GM12878 (cell line): ENCODE measurements around the gene EBLN1. TPM values are rescaled to one million over a fixed set of nuclear protein-coding genes. Genes with fewer than 3 reads are reported as not detected.
A peak's percentile ranks its signal among the peaks of the same experiment; 100 is the strongest.

ENCODE experiments used
- ATAC-seq: fragments of 200-7000 bp; cut with Tn5 transposase; 3 replicates; pipeline ENCODE4 v1.9.1; 2020; ENCODE audit warnings: mild to moderate bottlenecking, moderate library complexity
- BruUV-seq: library from RNA; stranded (reverse); fragments of 400-500 nt; replicated peaks from 2 replicates; lab custom pipeline; 2021; lab: Mats Ljungman, UMichigan
- CTCF ChIA-PET: fragments of 300-600 bp; sonication (Branson Sonifier 250); formaldehyde crosslinking; extraction: SDS; loops from one replicate; lab custom pipeline; 2021; ENCODE audit warnings: inconsistent platforms; lab: Yijun Ruan, JAX
- POLR2A ChIA-PET: fragments of 350-600 bp; formaldehyde crosslinking; extraction: SDS; loops from one replicate; lab custom pipeline; 2021; ENCODE audit warnings: inconsistent platforms; lab: Charles Lee
- RAD21 ChIA-PET: fragments of 300-600 bp; sonication (Branson Sonifier 250); formaldehyde crosslinking; loops from one replicate; lab custom pipeline; 2023; ENCODE audit warnings: antibody characterized with exemption; ENCODE audit not compliant: unreplicated experiment; lab: Charles Lee
- SMC1A ChIA-PET: fragments of 300-600 bp; sonication (Branson Sonifier 250); formaldehyde crosslinking; loops from one replicate; lab custom pipeline; 2023; ENCODE audit not compliant: unreplicated experiment, uncharacterized antibody; lab: Charles Lee
- DNase-seq: peaks from one replicate; pipeline ENCODE4 v3.0.0-alpha.2; 2011; ENCODE audit warnings: low read depth, low spot score
- FAIRE-seq: peaks from 3 replicates; lab custom pipeline; 2011; peaks lifted over from hg19 to GRCh38; lab: Jason Lieb, UNC
- H2AFZ ChIP-seq: 2 replicates; pipeline ENCODE4 v1.6.0; 2011; ENCODE audit warnings: low read depth, low read length, control low read depth; ENCODE audit not compliant: control insufficient read depth
- H3K27ac ChIP-seq: 2 replicates; pipeline ENCODE4 v1.5.1; 2011; ENCODE audit warnings: control low read depth; ENCODE audit not compliant: control insufficient read depth, insufficient read depth
- H3K27me3 ChIP-seq, 2 experiments: replicated peaks in 1 of 2; 2 replicates each; pipeline versions ENCODE4 v1.6.0 to v1.6.1; 2011; ENCODE audit warnings: low read length in 1 of 2; ENCODE audit not compliant: control insufficient read depth in 2 of 2, insufficient read depth in 2 of 2
- H3K36me3 ChIP-seq, 2 experiments: 2 replicates each; pipeline ENCODE4 v1.5.1; 2011; ENCODE audit warnings: low read length in 1 of 2; ENCODE audit not compliant: control insufficient read depth in 2 of 2, insufficient read depth in 2 of 2
- H3K4me1 ChIP-seq: 2 replicates; pipeline ENCODE4 v1.6.1; 2011; ENCODE audit warnings: mild to moderate bottlenecking, low read length, moderate library complexity, mixed read lengths; ENCODE audit not compliant: control insufficient read depth, insufficient read depth
- H3K4me2 ChIP-seq: 2 replicates; pipeline ENCODE4 v1.6.0; 2011; ENCODE audit warnings: control low read depth; ENCODE audit not compliant: control insufficient read depth, insufficient read depth
- H3K4me3 ChIP-seq: fragments of 200-600 bp; sonication (generic); 2 replicates; pipeline ENCODE4 v1.5.1; 2016
- H3K79me2 ChIP-seq: 2 replicates; pipeline ENCODE4 v1.6.0; 2011; ENCODE audit warnings: low read length; ENCODE audit not compliant: control insufficient read depth, insufficient read depth
- H3K9ac ChIP-seq: 2 replicates; pipeline ENCODE4 v1.8.0; 2011; ENCODE audit warnings: low read length, control low read depth, mixed read lengths; ENCODE audit not compliant: control insufficient read depth, insufficient read depth
- H3K9me3 ChIP-seq: replicated peaks from 3 replicates; pipeline ENCODE4 v1.5.1; 2011; ENCODE audit warnings: mild to moderate bottlenecking, low read length; ENCODE audit not compliant: control insufficient read depth, insufficient read depth
- H4K20me1 ChIP-seq: 2 replicates; pipeline ENCODE4 v1.6.0; 2011; ENCODE audit not compliant: control insufficient read depth, insufficient read depth
- CHD1 ChIP-seq: IDR thresholded peaks from 2 replicates; pipeline ENCODE4 v1.6.1; 2012; ENCODE audit warnings: low read depth, low read length, improper control_type of control experiment
- EED ChIP-seq: sonication (generic); IDR thresholded peaks from 2 replicates; pipeline ENCODE4 v1.6.1; 2016; ENCODE audit warnings: antibody characterized with exemption, low read depth
- ESRRA ChIP-seq: IDR thresholded peaks from 2 replicates; pipeline ENCODE4 v1.6.1; 2012; ENCODE audit warnings: mild to moderate bottlenecking, low read length, improper control_type of control experiment
- GABPA ChIP-seq: IDR thresholded peaks from 2 replicates; pipeline ENCODE4 v1.6.1; 2014; ENCODE audit warnings: antibody characterized with exemption, low read depth, mild to moderate bottlenecking, inconsistent platforms
- IKZF2 ChIP-seq, 2 experiments: fragments of 450-650 bp; IDR thresholded peaks; 2 replicates each; pipeline ENCODE4 v1.6.1; 2017; ENCODE audit warnings: mild to moderate bottlenecking in 2 of 2, moderate library complexity in 2 of 2
- JUNB ChIP-seq: IDR thresholded peaks from 2 replicates; pipeline ENCODE4 v1.6.1; 2016; ENCODE audit warnings: antibody characterized with exemption, mild to moderate bottlenecking
- MLLT1 ChIP-seq: fragments of 450-650 bp; IDR thresholded peaks from 2 replicates; pipeline ENCODE4 v1.6.1; 2016; ENCODE audit warnings: mild to moderate bottlenecking
- MTA2 ChIP-seq: fragments of 450-650 bp; IDR thresholded peaks from 2 replicates; pipeline ENCODE4 v1.6.1; 2016; ENCODE audit warnings: low read depth, mild to moderate bottlenecking, moderate library complexity
- NFYB ChIP-seq: IDR thresholded peaks from 2 replicates; pipeline ENCODE4 v1.6.1; 2011; ENCODE audit warnings: low read depth, mild to moderate bottlenecking, low read length, improper control_type of control experiment, moderate library complexity; ENCODE audit not compliant: insufficient read depth
- NR2C2 ChIP-seq: IDR thresholded peaks from 2 replicates; pipeline ENCODE4 v1.6.1; 2011; ENCODE audit warnings: borderline replicate concordance, low read depth; ENCODE audit not compliant: control insufficient read depth, insufficient read length
- NR2F1 ChIP-seq: fragments of 450-650 bp; conservative IDR thresholded peaks from 2 replicates; pipeline ENCODE4 v1.6.1; 2017; ENCODE audit warnings: mild to moderate bottlenecking
- PAX8 ChIP-seq: fragments of 450-650 bp; IDR thresholded peaks from 2 replicates; pipeline ENCODE4 v1.6.1; 2017; ENCODE audit warnings: mild to moderate bottlenecking, moderate library complexity
- POLR2A ChIP-seq: IDR thresholded peaks from 2 replicates; pipeline ENCODE4 v1.6.1; 2011; ENCODE audit warnings: low read depth, mild to moderate bottlenecking, low read length
- SUZ12 ChIP-seq: fragments of 200-600 bp; sonication (generic); IDR thresholded peaks from one replicate; pipeline ENCODE4 v1.6.1; 2018; ENCODE audit warnings: antibody characterized with exemption, mild to moderate bottlenecking; ENCODE audit not compliant: unreplicated experiment
- TAF1 ChIP-seq: IDR thresholded peaks from 2 replicates; pipeline ENCODE4 v1.6.1; 2011; ENCODE audit warnings: mild to moderate bottlenecking, low read depth, low read length, borderline replicate concordance
- ZNF217 ChIP-seq: fragments of 450-650 bp; IDR thresholded peaks from 2 replicates; pipeline ENCODE4 v1.6.1; 2017; ENCODE audit warnings: antibody characterized with exemption, mild to moderate bottlenecking
- ZNF24 ChIP-seq: fragments of 450-650 bp; IDR thresholded peaks from 2 replicates; pipeline ENCODE4 v1.6.1; 2017; ENCODE audit warnings: antibody characterized with exemption, mild to moderate bottlenecking
- ZNF592 ChIP-seq: fragments of 450-650 bp; IDR thresholded peaks from 2 replicates; pipeline ENCODE4 v1.6.1; 2017; ENCODE audit warnings: mild to moderate bottlenecking, moderate library complexity
- WGBS: methylation state at CpG from one replicate; pipeline ENCODE4 v1.1.6; 2016; ENCODE audit warnings: low lambda C conversion rate; ENCODE audit not compliant: insufficient replicate concordance, insufficient coverage; ENCODE audit errors: missing lambda C conversion rate; 5-methylcytosine and 5-hydroxymethylcytosine counted together
- in situ Hi-C: fragments of 300-500 bp; cut with MboI; formaldehyde crosslinking; loops from 9 replicates; pipeline ENCODE4 v1.14.3; 2018; ENCODE audit warnings: mixed read lengths
- intact Hi-C: fragments of 100-400 bp; cut with micrococcal nuclease; formaldehyde crosslinking; loops from one replicate; pipeline ENCODE4 v1.14.2; 2022; ENCODE audit not compliant: unreplicated experiment
- polyA plus RNA-seq, 11 experiments: library from polyadenylated mRNA; depleted of rRNA in 4 of 11; unstranded in 6 of 11; stranded (reverse) in 5 of 11; fragments of >200 nt; fragmentation: Nextera tagmentation in 4 of 11; fragmentation: Illumina TruSeq in 1 of 11; extraction: Ambion mirVana in 4 of 11; extraction: Trizol in 1 of 11; gene quantifications; 1 replicate in 1 of 11; 2 replicates in 10 of 11; pipeline versions ENCODE4 v1.2.1 to v1.2.3, GENCODE V29; 2011 to 2016; ENCODE audit warnings: inconsistent platforms in 2 of 11, missing spikeins in 2 of 11, low read depth in 1 of 11
- total RNA-seq, 4 experiments: library from RNA; depleted of rRNA in 3 of 4; stranded (reverse); fragments of >200 nt in 3 of 4; fragmentation: Illumina TruSeq in 1 of 4; extraction: Trizol in 1 of 4; gene quantifications; 2 replicates each; pipeline versions ENCODE4 v1.2.1 to v1.2.3, GENCODE V29; 2013 to 2021
- TF ChIP-seq, protein P1 (sequence below): IDR thresholded peaks from 2 replicates; pipeline ENCODE4 v1.6.1; 2012; ENCODE audit warnings: low read depth, low read length, improper control_type of control experiment

Gene EBLN1
- total and polyA plus RNA-seq, 10 of the 15 experiments (the other 5 are each of a cell fraction or from before 2014, with no cell fraction given) = not detected

GRCh38 chr10:22253580-22253882, 35.7 kb upstream of the EBLN1 start:
- Histone ChIP-seq H3K36me3 (no peaks in the 10 kb centered on the region), H3K27ac (no peak overlapping the region), H3K4me1 (peaks cover 7% of the 10 kb centered on the region), H3K27me3 (peaks cover 0 to 2% of the 10 kb centered on the region in 2 experiments; a peak in 3 of 4 replicates), H3K4me2 (peak overlapping the region; percentile 72), H3K4me3 (peak overlapping the region; percentile 79; the same call in 1 of the 2 replicates), H4K20me1 (no peaks in the 10 kb centered on the region), H2AFZ (peak overlapping the region; percentile 89), H3K9me3 (no peaks in the 10 kb centered on the region; the same call in 1 of the 3 replicates), H3K9ac (peak overlapping the region; percentile 97), H3K79me2 (no peaks in the 10 kb centered on the region)
- ChIA-PET RAD21 (no interaction called here), POLR2A (no interaction called here), SMC1A (interaction anchor here (1.1 to 1.2 kb wide), 2 partner anchors 11 to 260 kb away, joined by 5 to 6 read pairs; no protein-coding TSS in a partner anchor), CTCF (interaction anchor here (1.1 kb wide), 1 partner anchor 283 kb away, joined by 3 read pairs; no protein-coding TSS in a partner anchor)
- ATAC-seq = no peak
- no TSS peak for BruUV-seq
- FAIRE-seq = no peak
- no peak for DNase-seq
- in situ Hi-C loops (loop anchor here (25.0 kb wide), 1 partner anchor 734 kb away; no protein-coding TSS in a partner anchor), intact Hi-C loops (loop anchor here (5.0 to 10.0 kb wide), 4 partner anchors 64 to 814 kb away; partner anchors contain the start of genes COMMD3 and DNAJC1)
- 30% methylated on average over 23 of the region's 24 CpGs for WGBS
- TF ChIP-seq TAF1 (no peak), ZNF24 (no peak), GABPA (no peak), MLLT1 (no peak), CHD1 (no peak), PAX8 (no peak), SUZ12 (no peak), MTA2 (no peak), EED (no peak), ESRRA (no peak), NFYB (no peak), JUNB (no peak), NR2F1 (no peak), ZNF592 (no peak), NR2C2 (no peak), IKZF2 (IDR thresholded peaks at IDR 0.05) (no peak), ZNF217 (no peak), POLR2A (no peak)
- TF ChIP-seq, protein P1, sequence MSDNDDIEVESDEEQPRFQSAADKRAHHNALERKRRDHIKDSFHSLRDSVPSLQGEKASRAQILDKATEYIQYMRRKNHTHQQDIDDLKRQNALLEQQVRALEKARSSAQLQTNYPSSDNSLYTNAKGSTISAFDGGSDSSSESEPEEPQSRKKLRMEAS = no peak
